ENCODE results near the gene SLC12A6.

The SLC12A6 gene

GRCh38 chr15:34367101-34368081 is 29.8 kb upstream of the SLC12A6 start, which contains the start of gene LPCAT4 (continued):
- no peak for TF ChIP-seq ZNF585B (tag by site-specific recombination; IDR thresholded peaks at IDR 0.05)
- no peak for TF ChIP-seq ZSCAN30 (tag by site-specific recombination; IDR thresholded peaks at IDR 0.05)
- peak; percentile 59; the same call in 1 of the 2 replicates for TF ChIP-seq ZNF76 (tag by site-specific recombination; IDR thresholded peaks at IDR 0.05; ENCODE audit: borderline replicate concordance, low read depth)
- TF ChIP-seq ZNF555 (tag by site-specific recombination; conservative IDR thresholded peaks at IDR 0.05) = no peak
- TF ChIP-seq KLF1 (tag by site-specific recombination; IDR thresholded peaks at IDR 0.05) = peak; percentile 62
- no peak for TF ChIP-seq ZNF623 (tag by site-specific recombination; IDR thresholded peaks at IDR 0.05)
- no peak for TF ChIP-seq ZNF677 (tag by site-specific recombination; IDR thresholded peaks at IDR 0.05)
- no peak for TF ChIP-seq KLF7 (tag by site-specific recombination; IDR thresholded peaks at IDR 0.05; ENCODE audit: borderline replicate concordance)
- no peak for TF ChIP-seq ZNF146 (tag by site-specific recombination; IDR thresholded peaks at IDR 0.05)
- TF ChIP-seq ZNF133 (tag by site-specific recombination; IDR thresholded peaks at IDR 0.05) = no peak
- no peak for TF ChIP-seq ZNF19 (tag by site-specific recombination; IDR thresholded peaks at IDR 0.05; ENCODE audit: low read depth)
- no peak for TF ChIP-seq ZNF785 (tag by site-specific recombination; IDR thresholded peaks at IDR 0.05)
- no peak for TF ChIP-seq ZNF404 (tag by site-specific recombination; IDR thresholded peaks at IDR 0.05)
- TF ChIP-seq ZNF488 (tag by site-specific recombination; IDR thresholded peaks at IDR 0.05) = no peak
- peak; percentile 32; the same call in 1 of the 2 replicates for TF ChIP-seq ZNF324 (tag by site-specific recombination; IDR thresholded peaks at IDR 0.05)
- TF ChIP-seq, protein P1, sequence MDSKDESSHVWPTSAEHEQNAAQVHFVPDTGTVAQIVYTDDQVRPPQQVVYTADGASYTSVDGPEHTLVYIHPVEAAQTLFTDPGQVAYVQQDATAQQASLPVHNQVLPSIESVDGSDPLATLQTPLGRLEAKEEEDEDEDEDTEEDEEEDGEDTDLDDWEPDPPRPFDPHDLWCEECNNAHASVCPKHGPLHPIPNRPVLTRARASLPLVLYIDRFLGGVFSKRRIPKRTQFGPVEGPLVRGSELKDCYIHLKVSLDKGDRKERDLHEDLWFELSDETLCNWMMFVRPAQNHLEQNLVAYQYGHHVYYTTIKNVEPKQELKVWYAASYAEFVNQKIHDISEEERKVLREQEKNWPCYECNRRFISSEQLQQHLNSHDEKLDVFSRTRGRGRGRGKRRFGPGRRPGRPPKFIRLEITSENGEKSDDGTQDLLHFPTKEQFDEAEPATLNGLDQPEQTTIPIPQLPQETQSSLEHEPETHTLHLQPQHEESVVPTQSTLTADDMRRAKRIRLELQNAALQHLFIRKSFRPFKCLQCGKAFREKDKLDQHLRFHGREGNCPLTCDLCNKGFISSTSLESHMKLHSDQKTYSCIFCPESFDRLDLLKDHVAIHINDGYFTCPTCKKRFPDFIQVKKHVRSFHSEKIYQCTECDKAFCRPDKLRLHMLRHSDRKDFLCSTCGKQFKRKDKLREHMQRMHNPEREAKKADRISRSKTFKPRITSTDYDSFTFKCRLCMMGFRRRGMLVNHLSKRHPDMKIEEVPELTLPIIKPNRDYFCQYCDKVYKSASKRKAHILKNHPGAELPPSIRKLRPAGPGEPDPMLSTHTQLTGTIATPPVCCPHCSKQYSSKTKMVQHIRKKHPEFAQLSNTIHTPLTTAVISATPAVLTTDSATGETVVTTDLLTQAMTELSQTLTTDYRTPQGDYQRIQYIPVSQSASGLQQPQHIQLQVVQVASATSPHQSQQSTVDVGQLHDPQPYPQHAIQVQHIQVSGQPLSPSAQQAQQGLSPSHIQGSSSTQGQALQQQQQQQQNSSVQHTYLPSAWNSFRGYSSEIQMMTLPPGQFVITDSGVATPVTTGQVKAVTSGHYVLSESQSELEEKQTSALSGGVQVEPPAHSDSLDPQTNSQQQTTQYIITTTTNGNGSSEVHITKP (tag by site-specific recombination; IDR thresholded peaks at IDR 0.05) = peak; percentile 65
- no peak for TF ChIP-seq ZNF214 (tag by site-specific recombination; IDR thresholded peaks at IDR 0.05; ENCODE audit: borderline replicate concordance)
- TF ChIP-seq ZBTB7A (tag by site-specific recombination; IDR thresholded peaks at IDR 0.05; ENCODE audit: low read depth) = peak; percentile 68; the same call in 1 of the 2 replicates
- TF ChIP-seq ZNF473 (tag by site-specific recombination; IDR thresholded peaks at IDR 0.05) = no peak
- no peak for TF ChIP-seq ZNF114 (tag by site-specific recombination; IDR thresholded peaks at IDR 0.05)
- TF ChIP-seq ZNF311 (tag by site-specific recombination; IDR thresholded peaks at IDR 0.05; ENCODE audit: borderline replicate concordance) = no peak
- peak; percentile 54; the same call in 1 of the 2 replicates for TF ChIP-seq REPIN1 (tag by site-specific recombination; IDR thresholded peaks at IDR 0.05; ENCODE audit: low read depth)
- no peak for TF ChIP-seq HOXC10 (CRISPR knock-in tag; IDR thresholded peaks at IDR 0.05)
- peak; percentile 78 for TF ChIP-seq ZXDB (tag by site-specific recombination; IDR thresholded peaks at IDR 0.05)
- no peak for TF ChIP-seq BCL11B (tag by site-specific recombination; IDR thresholded peaks at IDR 0.05; ENCODE audit: low read depth)
- TF ChIP-seq, protein P2, sequence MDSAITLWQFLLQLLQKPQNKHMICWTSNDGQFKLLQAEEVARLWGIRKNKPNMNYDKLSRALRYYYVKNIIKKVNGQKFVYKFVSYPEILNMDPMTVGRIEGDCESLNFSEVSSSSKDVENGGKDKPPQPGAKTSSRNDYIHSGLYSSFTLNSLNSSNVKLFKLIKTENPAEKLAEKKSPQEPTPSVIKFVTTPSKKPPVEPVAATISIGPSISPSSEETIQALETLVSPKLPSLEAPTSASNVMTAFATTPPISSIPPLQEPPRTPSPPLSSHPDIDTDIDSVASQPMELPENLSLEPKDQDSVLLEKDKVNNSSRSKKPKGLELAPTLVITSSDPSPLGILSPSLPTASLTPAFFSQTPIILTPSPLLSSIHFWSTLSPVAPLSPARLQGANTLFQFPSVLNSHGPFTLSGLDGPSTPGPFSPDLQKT (IDR thresholded peaks at IDR 0.05; ENCODE audit: borderline replicate concordance, low read depth, low read length) = no peak
- TF ChIP-seq ZNF221 (tag by site-specific recombination; IDR thresholded peaks at IDR 0.05; ENCODE audit: borderline replicate concordance) = no peak
- no peak for TF ChIP-seq ZNF843 (tag by site-specific recombination; IDR thresholded peaks at IDR 0.05)
- TF ChIP-seq ZNF10 (tag by site-specific recombination; IDR thresholded peaks at IDR 0.05) = no peak
- TF ChIP-seq ZBTB1 (tag by site-specific recombination; IDR thresholded peaks at IDR 0.05) = no peak
- 0 out of 2 replicates have a peak, but pooled peaks have one; percentile 20 for TF ChIP-seq ZNF366 (tag by site-specific recombination; conservative IDR thresholded peaks at IDR 0.05)
- TF ChIP-seq KLF9 (tag by site-specific recombination; IDR thresholded peaks at IDR 0.05; ENCODE audit: low read depth) = peak; percentile 49
- no peak for TF ChIP-seq ZNF112 (tag by site-specific recombination; IDR thresholded peaks at IDR 0.05)
- no peak for TF ChIP-seq TCF7L2 (IDR thresholded peaks at IDR 0.05; ENCODE audit: borderline replicate concordance, low read depth, low read length)
- no peak for TF ChIP-seq ZNF747 (tag by site-specific recombination; IDR thresholded peaks at IDR 0.05)
- TF ChIP-seq ZNF560 (tag by site-specific recombination; IDR thresholded peaks at IDR 0.05; ENCODE audit: borderline replicate concordance) = no peak
